Measurements from ENCODE around the gene ST6GAL1.
"Not testable (repeated sequence)": the region's sequence is repeated elsewhere in the genome, so short reads cannot be mapped to it uniquely, and the experiment has no call there.

ST6GAL1 gene

DNA sequence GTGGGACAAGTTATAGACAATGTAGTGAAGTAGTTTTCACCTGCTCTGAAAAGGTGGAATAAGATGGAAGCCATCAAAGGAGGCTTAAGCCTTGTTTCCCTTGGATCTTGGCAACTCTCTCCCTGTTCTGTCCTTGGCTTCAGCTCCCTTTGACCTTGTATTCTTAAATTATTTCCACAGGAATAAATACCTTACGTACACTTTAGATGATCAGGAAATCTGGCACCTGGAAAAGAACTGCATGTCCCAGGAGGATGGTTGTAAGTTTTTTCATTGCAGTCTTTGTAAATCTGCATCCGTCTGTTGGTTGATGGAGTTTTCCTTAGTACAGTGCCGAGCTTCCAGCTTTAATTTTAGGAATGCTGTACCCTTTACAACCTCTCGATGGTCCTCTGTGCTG is 11.8 kb downstream of the ST6GAL1 start:
- DNase-seq, result no peak

DNA sequence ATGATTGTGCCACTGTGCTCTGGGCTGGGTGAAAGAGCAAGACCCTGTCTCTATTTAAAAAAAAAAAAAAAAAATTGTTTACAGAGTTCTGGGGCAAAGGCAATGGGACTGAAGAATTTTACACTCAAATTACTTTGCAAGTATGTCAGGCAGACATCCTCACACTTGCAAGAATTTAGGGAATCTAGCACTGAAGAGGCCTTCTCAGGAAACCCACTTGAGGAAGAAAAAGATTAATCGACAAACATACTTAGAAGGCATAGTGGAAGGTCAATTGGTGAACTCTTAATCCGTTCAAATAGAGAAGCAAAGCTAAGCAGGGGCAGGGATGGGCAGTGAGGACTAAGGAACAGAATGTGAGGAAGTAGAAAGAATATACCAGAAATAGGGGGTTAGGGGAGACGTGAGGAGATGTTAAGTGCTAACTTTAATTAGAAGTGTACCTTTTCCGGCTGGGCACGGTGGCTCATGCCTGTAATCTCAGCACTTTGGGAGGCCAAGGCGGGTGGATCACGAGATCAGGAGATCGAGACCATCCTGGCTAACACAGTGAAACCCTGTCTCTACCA is 15.0 kb downstream of the ST6GAL1 start:
- DNase-seq, result no peak

DNA sequence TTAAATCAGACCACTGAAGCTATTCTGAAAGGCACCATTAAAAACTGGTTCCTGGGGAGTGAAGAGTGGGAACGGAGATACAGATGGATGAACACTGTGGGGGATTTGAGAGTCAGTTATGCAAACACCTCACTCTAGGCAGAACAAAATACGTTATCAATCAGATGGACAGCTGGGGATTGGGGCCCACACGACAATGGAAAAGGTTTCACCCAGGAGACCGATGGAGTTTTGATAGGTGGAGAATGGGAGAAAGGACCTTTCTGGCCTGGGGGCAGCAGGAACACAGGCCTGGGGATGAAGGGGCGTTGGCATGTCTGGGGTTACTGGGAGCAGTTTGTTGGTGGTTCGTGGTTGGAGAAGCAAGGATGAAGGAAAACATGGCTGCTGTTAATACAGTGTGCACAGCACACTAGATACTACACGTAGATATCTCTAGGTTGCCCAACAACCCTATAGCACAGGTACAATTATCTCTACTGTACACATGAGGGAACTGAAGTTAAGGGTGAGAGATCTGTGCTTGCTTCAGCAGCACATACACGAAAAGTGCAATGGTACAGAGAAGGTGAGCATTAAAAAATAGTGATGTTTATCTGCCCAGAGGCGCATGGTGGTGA is 16.5 kb downstream of the ST6GAL1 start:
- DNase-seq, result no peak

DNA sequence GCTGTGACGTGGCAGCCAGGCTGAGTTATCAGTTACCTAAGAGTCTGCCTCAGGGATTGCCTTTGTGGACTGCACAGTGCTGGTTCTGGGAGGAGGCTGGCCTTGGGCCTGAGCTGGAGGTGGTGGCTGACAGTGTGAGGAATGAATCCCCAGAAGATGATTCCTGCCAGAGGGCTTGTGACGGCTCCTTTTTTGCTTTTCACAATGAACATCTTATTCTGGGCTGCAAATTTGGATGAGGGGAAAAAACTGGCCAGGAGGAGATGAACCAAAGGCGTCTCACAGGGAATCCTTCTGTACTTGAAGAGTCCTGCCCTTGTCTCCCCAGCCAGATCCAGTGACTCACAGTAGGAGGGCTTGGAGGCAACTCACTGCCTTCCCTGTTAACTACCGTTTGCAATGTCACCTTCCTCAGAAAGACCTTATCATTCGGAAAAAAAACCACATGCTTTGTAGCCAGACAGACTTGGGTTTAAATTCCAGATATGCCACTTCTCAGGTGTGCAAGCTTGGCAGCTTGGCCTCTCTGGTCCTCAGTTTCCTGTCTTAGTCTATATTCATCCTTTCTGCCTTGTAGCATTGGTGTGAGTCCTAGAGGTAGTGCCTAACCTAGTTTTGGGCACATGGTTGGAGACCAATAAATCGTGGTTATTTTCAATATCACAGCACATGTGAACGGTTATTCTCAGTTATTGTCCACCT is 19.1 kb downstream of the ST6GAL1 start:
- DNase-seq, result no peak

DNA sequence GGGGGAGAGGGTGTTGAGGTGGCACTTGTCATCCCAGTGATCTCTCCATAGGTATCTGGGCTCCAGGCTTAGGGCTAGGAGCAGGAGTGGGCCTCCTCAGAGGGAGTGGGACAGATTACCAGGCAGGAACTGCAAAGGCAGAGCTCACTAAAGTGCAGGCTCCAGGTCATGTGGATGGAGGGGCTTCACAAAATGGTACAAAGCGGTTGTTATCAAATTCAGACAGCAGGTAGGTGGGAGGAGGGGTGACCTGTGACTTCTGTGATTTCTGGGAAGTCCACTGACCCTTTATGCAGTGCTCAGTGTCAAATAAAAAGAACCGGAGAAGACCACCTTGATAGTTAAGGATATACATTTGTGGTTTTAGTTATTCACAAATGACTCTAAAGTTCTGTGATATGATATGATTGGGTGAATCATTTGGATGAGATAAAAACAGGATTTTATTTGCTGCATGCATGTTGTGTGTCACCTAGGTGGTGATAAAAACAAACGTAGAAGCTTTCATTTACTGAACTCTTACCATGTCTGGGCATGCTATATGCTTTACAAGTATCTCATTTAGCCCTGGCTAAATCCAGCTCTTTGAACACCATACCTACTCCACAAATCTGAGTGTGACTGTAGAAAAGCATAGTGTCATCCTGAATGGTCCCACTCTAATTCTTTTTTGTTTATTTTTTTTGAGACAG is 20.2 kb downstream of the ST6GAL1 start:
- DNase-seq, result no peak

DNA sequence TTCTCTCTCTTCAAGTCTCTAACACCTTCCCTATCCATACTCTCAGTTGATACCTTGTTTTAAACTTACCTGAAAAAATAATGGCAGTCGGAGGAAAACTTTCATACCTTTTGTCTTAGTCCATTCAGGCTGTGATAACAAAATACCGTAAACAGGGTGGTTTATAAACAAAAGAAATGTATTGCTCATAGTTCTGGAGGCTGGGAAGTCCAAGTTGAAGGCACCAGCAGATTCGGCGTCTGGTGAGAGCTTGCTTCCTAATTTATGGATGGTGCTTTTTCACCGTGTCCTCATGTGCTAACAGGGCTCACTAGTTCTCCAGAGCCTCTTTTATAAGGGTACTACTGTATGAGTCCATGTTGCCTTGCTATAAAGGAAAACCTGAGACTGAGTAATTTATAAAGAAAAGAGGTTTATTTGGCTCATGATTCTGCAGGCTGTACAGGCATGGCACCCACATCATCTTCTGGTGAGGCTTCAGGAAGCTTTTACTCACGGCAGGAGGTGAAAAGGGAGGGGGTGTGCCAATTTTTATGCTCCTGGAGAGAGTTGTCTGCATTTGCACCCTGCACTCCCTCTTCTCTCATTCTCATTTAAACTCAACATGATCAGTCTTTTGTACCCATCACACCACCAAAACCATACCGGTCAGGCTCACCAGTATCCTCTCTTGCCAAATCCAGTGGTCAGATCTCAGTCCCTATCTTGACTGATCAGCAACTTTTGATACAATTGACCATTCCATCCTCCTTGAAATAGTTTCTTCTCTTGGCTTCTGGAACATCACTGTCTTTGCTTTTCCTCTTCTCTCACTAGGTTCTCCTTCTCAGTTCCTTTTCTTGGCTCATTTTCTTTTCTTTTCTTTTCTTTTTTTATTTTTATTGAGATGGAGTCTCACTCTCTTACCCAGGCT is 21.6 kb downstream of the ST6GAL1 start:
- no peak for DNase-seq

DNA sequence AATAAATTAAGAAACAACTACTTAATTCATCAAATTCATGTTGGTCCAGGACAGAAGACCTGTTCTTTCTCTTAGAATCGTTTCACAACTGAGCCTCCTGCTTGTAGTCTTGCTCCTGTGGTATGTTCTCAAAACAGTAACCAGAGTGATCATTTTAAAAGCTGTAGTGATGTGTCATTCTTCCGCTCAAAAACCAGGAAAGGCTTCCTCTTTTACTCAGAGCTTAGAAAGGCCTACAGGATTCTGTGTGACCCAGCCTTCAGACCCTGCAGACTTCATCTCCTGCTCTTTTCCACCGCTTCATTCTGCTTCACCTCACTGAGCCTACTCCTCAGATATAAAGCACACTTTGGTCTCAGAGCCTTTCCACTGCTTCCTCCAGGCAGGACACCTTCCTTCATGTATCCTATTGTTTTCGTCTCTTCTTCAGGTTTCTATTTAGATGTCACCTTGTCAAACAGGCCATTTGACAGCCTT is 22.7 kb downstream of the ST6GAL1 start:
- no peak for DNase-seq

DNA sequence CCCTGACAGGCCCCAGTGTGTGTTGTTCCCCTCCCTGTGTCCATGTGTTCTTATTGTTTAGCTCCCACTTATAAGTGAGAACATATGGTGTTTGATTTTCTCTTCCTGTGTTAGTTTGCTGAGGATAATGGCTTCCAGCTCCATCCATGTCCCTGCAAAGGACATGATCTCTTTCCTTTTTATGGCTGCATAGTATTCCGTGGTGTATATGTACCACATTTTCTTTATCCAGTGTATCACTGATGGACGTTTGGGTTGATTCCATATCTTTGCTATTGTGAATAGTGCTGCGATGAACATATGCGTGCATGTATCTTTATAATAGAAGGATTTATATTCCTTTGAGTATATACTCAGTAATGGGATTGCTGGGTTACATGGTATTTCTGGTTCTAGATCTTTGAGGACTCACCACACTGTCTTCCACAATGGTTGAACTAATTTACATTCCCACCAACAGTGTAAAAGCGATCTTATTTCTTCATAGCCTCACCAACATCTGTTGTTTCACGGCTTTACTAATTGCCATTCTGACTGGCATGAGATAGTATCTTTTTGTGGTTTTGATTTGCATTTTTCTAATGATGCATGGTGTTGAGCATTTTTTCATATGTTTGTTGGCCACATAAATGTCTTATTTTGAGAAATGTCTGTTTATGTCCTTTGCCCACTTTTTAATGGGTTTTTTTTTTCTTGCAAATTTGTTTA is 23.8 kb downstream of the ST6GAL1 start:
- not testable (repeated sequence) for DNase-seq

DNA sequence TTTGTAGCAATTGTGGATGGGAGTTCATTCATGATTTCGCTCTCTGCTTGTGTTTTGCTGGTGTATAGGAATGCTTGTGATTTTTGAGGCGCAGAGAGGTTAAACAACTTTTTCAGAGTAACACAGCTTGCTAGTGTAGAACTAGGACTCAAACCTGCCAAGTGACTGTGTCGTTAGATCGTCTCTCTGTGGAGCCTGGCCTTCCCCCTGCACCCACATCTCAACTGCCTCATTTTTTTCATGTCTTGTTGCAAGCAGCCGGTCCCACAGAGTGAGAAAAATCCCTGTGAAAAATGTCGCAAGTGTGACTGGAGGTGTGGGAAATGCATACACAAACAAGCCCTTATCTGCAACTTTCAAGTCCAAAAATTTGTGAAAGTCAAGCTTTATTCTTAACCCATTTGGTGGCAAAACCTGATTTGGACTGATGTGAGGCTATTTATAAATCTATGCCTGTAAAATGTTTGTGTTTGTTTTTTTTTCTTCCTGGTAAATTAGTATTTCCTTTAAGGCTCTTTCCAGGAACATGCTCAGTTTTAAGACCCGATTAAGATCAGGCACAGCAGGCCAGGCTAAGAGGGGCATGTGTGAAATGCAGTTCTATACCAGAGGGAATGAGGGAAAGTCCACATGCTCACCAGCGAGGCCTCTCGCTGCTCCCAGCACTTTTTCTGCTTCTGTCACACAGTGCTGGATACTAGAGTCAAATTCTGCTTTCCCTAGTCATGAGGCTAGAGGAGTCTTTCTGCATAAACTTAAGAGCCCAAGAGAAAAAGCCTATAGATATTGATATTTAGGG is 25.8 kb downstream of the ST6GAL1 start:
- no peak for DNase-seq

DNA sequence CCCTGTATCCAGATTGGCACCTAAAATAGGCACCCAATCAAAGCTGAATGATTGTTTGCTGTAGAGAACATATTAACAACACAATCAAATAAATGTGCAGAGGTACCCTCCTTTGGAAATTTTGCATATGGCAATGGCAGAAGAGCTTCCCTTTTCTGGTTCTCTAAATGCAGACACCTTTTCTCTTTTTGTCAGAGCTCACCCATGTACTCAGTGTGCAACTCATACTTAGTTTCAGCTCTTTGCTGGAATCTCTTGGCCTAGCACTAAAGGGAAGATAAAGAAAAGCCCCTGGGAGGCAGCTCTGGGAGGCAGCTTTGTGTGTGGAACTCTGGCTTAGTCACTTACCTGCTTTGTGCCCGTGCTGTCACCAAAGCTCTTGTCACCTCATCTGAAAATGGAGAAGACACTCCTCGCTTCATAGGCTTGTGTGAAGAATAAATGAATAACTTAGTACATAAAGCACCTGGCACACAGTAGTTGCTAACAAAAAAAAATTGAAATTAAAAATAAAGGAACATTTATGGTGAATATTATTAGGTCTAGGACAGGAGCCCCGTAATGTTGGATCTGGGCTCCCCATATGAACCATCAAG is 28.8 kb downstream of the ST6GAL1 start:
- DNase-seq, result no peak

DNA sequence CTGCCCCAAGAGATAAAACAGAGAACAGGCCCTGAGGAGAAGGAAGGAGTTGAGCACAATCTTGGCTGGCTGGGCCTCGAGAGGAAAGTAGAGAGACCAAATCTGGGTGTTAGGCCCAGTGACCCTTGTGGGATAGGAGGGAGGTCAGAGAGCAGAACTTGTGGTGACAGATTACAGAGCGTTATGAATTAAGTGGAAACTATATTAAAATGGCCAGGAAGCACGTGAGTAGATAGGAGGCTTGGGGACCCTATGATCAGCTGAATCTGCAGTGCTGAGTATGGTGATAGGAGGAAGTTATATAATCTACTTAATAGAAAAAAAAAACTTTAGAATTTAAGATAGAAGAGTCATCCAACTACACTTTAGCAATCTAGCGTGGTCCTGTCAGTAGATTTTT is 30.0 kb downstream of the ST6GAL1 start:
- DNase-seq, result no peak

DNA sequence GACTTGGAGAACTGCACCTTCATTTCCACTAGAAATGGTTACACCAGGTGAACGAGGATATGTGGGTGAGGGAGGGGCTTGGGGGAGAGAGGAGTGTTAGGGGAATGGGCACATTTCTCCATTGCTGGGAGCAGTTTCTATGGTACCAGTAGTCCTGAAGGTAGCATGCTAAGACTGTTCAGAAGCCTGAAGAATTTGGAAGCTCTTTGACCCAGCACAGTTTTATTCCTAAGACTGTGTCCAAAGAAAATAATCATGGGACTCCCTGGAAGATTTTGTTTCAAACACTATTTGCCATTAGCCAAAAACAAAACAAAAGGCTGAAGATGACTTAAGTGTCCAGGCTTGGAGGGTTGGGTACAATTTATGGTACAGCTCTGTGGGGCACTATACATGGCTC is 32.1 kb downstream of the ST6GAL1 start:
- no peak for DNase-seq

DNA sequence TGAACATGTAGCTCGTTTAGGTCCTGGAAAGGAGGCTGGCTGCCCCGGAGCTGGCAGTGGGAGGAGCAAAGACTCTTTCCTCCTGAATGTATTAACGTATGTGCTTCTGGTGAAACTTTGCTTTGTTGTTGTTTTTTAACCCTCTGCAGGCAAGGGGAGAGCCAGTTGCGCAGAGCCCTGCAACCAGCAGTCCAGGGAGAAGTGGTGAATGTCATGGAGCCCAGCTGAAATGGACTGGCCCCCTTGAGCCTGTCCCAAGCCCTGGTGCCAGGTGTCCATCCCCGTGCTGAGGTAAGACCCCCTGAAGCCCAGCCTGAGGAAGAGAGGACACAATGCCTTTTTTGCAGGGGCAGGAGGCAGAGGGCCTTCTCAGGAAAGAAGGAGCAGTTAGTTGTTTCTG is 33.3 kb downstream of the ST6GAL1 start:
- no peak for DNase-seq

DNA sequence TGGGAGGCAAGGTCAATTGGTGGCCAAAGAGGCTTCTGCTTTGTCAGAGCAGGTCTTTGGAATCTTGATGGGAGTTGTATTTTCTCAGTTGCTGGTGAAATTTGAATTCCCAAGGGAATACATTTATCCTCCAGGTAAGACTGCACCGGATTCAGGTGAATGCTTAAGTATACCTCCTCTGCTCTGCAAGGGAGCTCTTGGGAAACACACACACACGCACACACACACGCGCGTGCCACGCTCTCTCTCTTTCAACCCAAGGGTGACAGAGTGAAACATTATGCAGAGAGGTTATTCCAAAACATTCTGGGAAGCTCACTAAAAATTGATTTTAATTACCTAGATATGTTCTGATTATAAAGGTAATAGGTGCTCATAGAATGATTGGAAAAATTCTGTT is 33.7 kb downstream of the ST6GAL1 start:
- DNase-seq, result no peak

DNA sequence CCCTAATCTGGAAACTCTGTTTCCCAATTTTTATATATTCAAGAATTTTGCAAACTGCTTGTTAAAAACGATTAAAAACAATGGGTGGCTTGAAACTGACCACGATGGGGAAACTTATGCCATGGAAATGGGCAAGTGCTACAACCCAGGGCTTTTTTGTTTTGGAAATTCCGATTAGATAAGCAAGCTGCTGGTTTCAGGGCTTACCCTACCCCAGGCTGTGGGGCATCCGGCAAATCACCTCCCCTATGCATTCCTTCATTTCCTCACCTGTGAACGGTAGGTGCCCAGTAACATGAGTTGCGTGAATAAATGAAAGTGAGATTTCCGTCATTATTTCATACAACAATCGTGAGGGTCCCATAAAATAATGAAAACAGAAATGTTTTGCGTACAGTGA is 34.3 kb downstream of the ST6GAL1 start:
- DNase-seq, result no peak

DNA sequence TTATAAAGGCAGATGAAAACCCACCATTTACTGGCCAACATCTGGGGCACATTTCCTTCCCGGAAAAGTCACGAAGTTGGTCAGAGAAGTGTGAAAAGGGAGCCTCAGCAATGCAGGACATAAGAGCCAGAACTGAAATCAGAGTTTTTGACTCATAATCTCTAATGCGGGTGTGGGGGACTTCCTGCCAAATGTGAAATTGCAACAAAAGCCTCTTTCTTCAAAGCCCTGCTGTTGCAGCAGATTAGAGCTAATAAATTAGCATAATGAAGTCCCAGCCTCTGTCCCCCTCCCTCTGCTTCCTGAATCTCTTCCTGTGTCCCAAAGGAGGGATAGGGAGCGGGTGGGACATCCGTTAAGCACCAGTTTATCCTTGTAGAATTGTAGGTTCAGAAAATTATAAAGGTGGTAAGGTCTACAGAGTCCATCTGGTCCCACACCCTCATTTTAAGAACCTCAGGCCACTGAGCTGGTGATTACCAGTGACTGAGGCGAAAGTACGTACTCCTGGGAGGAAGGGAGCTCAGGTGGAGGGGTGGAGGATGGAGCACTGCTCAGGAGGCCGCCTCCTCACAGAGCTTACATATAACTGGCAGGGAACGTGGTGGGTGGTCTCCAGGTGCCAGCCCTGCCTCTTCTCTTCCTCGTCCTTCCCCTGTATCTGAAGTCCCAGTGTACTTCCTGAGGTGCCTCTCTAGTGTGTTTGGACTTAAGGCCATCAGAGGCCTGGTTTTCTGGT is 35.0 kb downstream of the ST6GAL1 start:
- no peak for DNase-seq

DNA sequence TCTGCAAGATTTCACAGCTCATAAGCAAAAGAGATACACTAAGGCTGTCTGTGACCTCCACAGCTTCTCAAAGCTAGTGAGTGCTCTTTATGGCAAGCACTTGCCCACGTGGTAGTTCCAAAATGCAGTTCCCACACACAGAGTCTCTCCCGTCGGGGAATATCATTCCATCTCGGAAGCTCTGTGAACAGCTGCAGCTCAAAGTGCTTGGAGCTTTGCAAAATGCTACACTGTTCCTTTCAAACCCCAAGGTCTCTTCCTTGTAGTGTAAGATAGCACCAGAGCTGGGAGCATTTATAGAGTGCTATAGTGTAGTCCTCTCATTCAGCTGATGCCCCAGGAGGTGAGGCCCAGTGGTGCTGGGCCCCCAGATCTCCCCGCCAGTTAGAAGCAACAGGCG is 36.1 kb downstream of the ST6GAL1 start:
- DNase-seq, result no peak

DNA sequence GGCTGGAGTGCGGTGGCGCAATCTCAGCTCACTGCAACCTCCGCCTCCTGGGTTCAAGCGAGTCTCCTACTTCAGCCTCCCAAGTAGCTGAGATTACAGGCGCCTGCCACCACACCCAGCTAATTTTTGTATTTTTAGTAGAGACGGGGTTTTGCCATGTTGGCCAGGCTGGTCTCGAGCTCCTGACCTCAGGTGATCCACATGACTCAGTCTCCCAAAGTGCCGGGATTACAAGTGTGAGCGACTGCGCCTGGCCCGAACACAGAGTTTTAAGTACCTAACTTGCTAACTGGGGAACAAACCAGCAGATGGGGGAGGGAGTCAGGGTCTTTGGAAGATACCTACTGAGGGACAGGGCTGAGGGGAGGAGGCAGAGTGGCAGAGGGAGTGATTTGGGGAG is 36.9 kb downstream of the ST6GAL1 start:
- DNase-seq, result not testable (repeated sequence)

DNA sequence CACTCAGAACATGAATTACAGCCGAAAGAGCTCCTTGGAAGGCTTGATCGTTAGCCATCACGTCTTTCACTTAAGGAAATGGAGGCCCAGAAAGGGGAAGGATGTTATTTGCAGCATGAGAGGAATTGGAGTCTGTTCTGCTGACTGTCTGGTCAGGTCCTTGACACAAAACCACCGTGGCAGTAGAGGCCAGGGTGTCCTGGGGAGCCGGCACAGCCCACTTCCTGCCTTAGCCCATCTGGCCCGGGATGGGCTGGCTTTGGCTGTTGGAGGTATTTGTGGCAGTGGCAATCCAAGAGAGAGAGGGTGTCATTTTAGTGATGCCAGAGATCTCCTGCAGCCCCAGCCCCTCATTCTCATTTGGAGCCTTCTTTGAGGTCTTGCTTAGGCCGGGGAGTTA is 37.4 kb downstream of the ST6GAL1 start:
- no peak for DNase-seq

DNA sequence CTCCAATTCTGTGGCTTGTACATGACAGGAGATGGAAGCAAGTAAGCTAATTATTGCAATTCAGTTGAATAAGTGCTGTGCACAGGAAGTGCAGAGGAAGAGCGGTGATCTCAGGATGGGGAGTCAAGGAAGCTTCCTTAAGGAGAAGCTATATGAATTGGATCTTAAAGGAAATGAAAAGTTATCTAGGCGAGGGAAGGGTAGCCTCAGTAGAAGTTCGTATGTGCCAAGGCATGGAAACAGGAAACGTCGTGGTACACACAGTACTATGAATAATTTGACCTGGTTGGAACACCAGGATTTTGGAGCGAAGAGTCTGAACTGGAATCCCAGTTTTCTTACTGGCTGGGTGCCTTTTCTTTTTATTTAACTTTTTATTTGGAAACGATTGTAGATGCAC is 39.3 kb downstream of the ST6GAL1 start:
- DNase-seq, result no peak
